ENCODE results near the gene NUDT15. TPM values are rescaled to one million over a fixed set of nuclear protein-coding genes. Genes with fewer than 3 reads are reported as not detected.

Gene NUDT15
- total RNA-seq, 1 donor: 9.8 TPM

- H4K20me1 ChIP-seq (ENCODE audit: insufficient read depth, low read length): no peaks in the 10 kb centered on the region
- H3K27me3 ChIP-seq (ENCODE audit: insufficient read depth, low read length): no peaks in the 10 kb centered on the region
- DNase-seq (ENCODE audit: insufficient read length, low spot score, missing footprints): peak; percentile 75
- no peak for TF ChIP-seq CTCF (IDR thresholded peaks at IDR 0.05; ENCODE audit: extremely low read depth, low read depth, low read length)
- H3K4me1 ChIP-seq (ENCODE audit: insufficient read depth, low read length): peaks cover 9% of the 10 kb centered on the region
- no peak overlapping the region for H3K4me3 ChIP-seq (ENCODE audit: insufficient read depth, low read length)
- H3K36me3 ChIP-seq (ENCODE audit: insufficient read depth, low read length): no peaks in the 10 kb centered on the region
- H3K27ac ChIP-seq (ENCODE audit: low read depth, low read length): no peak overlapping the region
- H2AFZ ChIP-seq (ENCODE audit: low read length): peak overlapping the region; percentile 17
- no peaks in the 10 kb centered on the region for H3K79me2 ChIP-seq (ENCODE audit: insufficient read depth, low read length)
- peak overlapping the region; percentile 18 for H3K4me2 ChIP-seq (ENCODE audit: insufficient read depth, low read length)
- no peaks in the 10 kb centered on the region for H3K9me3 ChIP-seq (ENCODE audit: low read depth, low read length)
Observed at GRCh38 chr13:48009284-48009683, 28.2 kb upstream of the NUDT15 start.

GRCh38 chr13:48010698-48011097 lies 26.8 kb upstream of the NUDT15 start:
- no peak overlapping the region for H3K27ac ChIP-seq (ENCODE audit: low read depth, low read length)
- DNase-seq (ENCODE audit: insufficient read length, low spot score, missing footprints): no peak
- no peaks in the 10 kb centered on the region for H4K20me1 ChIP-seq (ENCODE audit: insufficient read depth, low read length)
- H3K27me3 ChIP-seq (ENCODE audit: insufficient read depth, low read length): no peaks in the 10 kb centered on the region
- H2AFZ ChIP-seq (ENCODE audit: low read length): no peak overlapping the region
- no peaks in the 10 kb centered on the region for H3K36me3 ChIP-seq (ENCODE audit: insufficient read depth, low read length)
- H3K4me2 ChIP-seq (ENCODE audit: insufficient read depth, low read length): no peak overlapping the region
- no peaks in the 10 kb centered on the region for H3K79me2 ChIP-seq (ENCODE audit: insufficient read depth, low read length)
- no peaks in the 10 kb centered on the region for H3K9me3 ChIP-seq (ENCODE audit: low read depth, low read length)
- no peak for TF ChIP-seq CTCF (IDR thresholded peaks at IDR 0.05; ENCODE audit: extremely low read depth, low read depth, low read length)
- no peak overlapping the region for H3K4me3 ChIP-seq (ENCODE audit: insufficient read depth, low read length)
- H3K4me1 ChIP-seq (ENCODE audit: insufficient read depth, low read length): peaks cover 9% of the 10 kb centered on the region

- no peak overlapping the region for H3K4me2 ChIP-seq (ENCODE audit: insufficient read depth, low read length)
- no peaks in the 10 kb centered on the region for H3K79me2 ChIP-seq (ENCODE audit: insufficient read depth, low read length)
- no peaks in the 10 kb centered on the region for H3K9me3 ChIP-seq (ENCODE audit: low read depth, low read length)
- no peaks in the 10 kb centered on the region for H3K27me3 ChIP-seq (ENCODE audit: insufficient read depth, low read length)
- no peak for TF ChIP-seq CTCF (IDR thresholded peaks at IDR 0.05; ENCODE audit: extremely low read depth, low read depth, low read length)
- H3K27ac ChIP-seq (ENCODE audit: low read depth, low read length): no peak overlapping the region
- H3K36me3 ChIP-seq (ENCODE audit: insufficient read depth, low read length): no peaks in the 10 kb centered on the region
- no peak for DNase-seq (ENCODE audit: insufficient read length, low spot score, missing footprints)
- H3K4me1 ChIP-seq (ENCODE audit: insufficient read depth, low read length): peaks cover 9% of the 10 kb centered on the region
- no peak overlapping the region for H3K4me3 ChIP-seq (ENCODE audit: insufficient read depth, low read length)
- H4K20me1 ChIP-seq (ENCODE audit: insufficient read depth, low read length): no peaks in the 10 kb centered on the region
- H2AFZ ChIP-seq (ENCODE audit: low read length): no peak overlapping the region
Observed at GRCh38 chr13:48012668-48013067, 24.9 kb upstream of the NUDT15 start.

GRCh38 chr13:48014359-48014758 lies 23.2 kb upstream of the NUDT15 start:
- Histone ChIP-seq H3K4me1 (ENCODE audit: insufficient read depth, low read length) (peaks cover 3% of the 10 kb centered on the region), H3K9me3 (ENCODE audit: low read depth, low read length) (no peaks in the 10 kb centered on the region), H3K79me2 (ENCODE audit: insufficient read depth, low read length) (no peaks in the 10 kb centered on the region), H3K36me3 (ENCODE audit: insufficient read depth, low read length) (no peaks in the 10 kb centered on the region), H3K4me2 (ENCODE audit: insufficient read depth, low read length) (no peak overlapping the region), H3K27ac (ENCODE audit: low read depth, low read length) (no peak overlapping the region), H3K4me3 (ENCODE audit: insufficient read depth, low read length) (no peak overlapping the region), H2AFZ (ENCODE audit: low read length) (no peak overlapping the region), H3K27me3 (ENCODE audit: insufficient read depth, low read length) (no peaks in the 10 kb centered on the region), H4K20me1 (ENCODE audit: insufficient read depth, low read length) (no peaks in the 10 kb centered on the region)
- no peak for DNase-seq (ENCODE audit: insufficient read length, low spot score, missing footprints)
- no peak for TF ChIP-seq CTCF (IDR thresholded peaks at IDR 0.05; ENCODE audit: extremely low read depth, low read depth, low read length)

All from osteoblast (primary cell).